Right atrium auricular region (tissue), 2 donors: ENCODE data around the gene MED12L. TPM values are rescaled to one million over a fixed set of nuclear protein-coding genes. Genes with fewer than 3 reads are reported as not detected.
A peak's percentile ranks its signal among the peaks of the same experiment; 100 is the strongest.

Experiments used
- DNase-seq: peaks from one replicate; pipeline ENCODE4 v3.0.0-alpha.2; 2019; ENCODE audit warnings: low spot score
- H3K27ac ChIP-seq, 2 donors: fragments of 200-600 bp; sonication (generic); 1 replicate in 1 of 2; 2 replicates in 1 of 2; pipeline ENCODE4 v1.5.1; 2016 to 2019
- H3K27me3 ChIP-seq, 2 donors: fragments of 200-600 bp; sonication (generic); one replicate each; pipeline versions ENCODE4 v1.5.1 to v1.6.0; 2017 to 2019
- H3K36me3 ChIP-seq: fragments of 200-600 bp; sonication (generic); one replicate; pipeline ENCODE4 v1.5.1; 2016
- H3K4me1 ChIP-seq, 2 donors: fragments of 200-600 bp; sonication (generic); one replicate each; pipeline versions ENCODE4 v1.5.1 to v1.6.0; 2017 to 2019
- H3K4me3 ChIP-seq, 2 donors: fragments of 200-600 bp; sonication (generic); 1 replicate in 1 of 2; 2 replicates in 1 of 2; pipeline ENCODE4 v1.5.1; 2017 to 2019; ENCODE audit warnings: mild to moderate bottlenecking in 1 of 2, moderate library complexity in 1 of 2
- H3K9me3 ChIP-seq, 2 donors: fragments of 200-600 bp; sonication (generic); one replicate each; pipeline ENCODE4 v1.5.1; 2019
- total RNA-seq, 2 donors: library from RNA; depleted of rRNA; stranded (reverse); fragments of >200 nt; gene quantifications; one replicate each; pipeline ENCODE4 v1.1.0, GENCODE V29; 2016
- TF ChIP-seq, protein P1 (sequence below), 2 donors: fragments of 200-600 bp; sonication (generic); IDR thresholded peaks; one replicate each; pipeline ENCODE4 v1.5.1; 2019; ENCODE audit warnings: antibody characterized with exemption in 2 of 2

Gene MED12L
- total RNA-seq, 2 donors from 2014 or later, result 0.07 to 0.35 TPM

DNA sequence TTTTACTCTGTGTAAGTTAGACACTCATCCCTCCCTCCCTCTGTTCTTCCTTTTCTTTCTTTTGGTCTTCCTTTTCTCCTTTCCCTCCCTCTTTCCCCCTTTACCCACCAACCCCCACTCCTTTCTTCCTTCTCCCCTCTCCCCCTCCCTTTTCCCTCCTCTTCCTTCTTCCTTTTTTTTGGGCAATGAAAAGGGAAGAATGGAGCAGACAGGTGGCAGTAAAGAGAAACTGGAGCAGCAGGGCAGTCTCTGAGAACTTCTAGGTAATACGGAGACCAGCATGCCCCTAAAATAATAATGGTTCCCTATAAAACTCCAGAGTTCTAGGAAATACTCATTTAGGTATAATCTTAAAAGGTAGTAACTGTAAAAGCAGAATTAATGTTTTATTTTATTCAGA, 129.0 kb downstream of the MED12L start:
- Histone ChIP-seq H3K27me3 (no peaks in the 10 kb centered on the region), H3K9me3 (no peaks in the 10 kb centered on the region), H3K36me3 (no peaks in the 10 kb centered on the region), H3K27ac (peak overlapping the region in 1 of 2 donors; percentile 6), H3K4me3 (no peak overlapping the region), H3K4me1 (peaks cover 0 to 24% of the 10 kb centered on the region in 2 donors)
- TF ChIP-seq, protein P1, sequence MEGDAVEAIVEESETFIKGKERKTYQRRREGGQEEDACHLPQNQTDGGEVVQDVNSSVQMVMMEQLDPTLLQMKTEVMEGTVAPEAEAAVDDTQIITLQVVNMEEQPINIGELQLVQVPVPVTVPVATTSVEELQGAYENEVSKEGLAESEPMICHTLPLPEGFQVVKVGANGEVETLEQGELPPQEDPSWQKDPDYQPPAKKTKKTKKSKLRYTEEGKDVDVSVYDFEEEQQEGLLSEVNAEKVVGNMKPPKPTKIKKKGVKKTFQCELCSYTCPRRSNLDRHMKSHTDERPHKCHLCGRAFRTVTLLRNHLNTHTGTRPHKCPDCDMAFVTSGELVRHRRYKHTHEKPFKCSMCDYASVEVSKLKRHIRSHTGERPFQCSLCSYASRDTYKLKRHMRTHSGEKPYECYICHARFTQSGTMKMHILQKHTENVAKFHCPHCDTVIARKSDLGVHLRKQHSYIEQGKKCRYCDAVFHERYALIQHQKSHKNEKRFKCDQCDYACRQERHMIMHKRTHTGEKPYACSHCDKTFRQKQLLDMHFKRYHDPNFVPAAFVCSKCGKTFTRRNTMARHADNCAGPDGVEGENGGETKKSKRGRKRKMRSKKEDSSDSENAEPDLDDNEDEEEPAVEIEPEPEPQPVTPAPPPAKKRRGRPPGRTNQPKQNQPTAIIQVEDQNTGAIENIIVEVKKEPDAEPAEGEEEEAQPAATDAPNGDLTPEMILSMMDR (IDR thresholded peaks at IDR 0.05), result no peak
- DNase-seq, result no peak

DNA sequence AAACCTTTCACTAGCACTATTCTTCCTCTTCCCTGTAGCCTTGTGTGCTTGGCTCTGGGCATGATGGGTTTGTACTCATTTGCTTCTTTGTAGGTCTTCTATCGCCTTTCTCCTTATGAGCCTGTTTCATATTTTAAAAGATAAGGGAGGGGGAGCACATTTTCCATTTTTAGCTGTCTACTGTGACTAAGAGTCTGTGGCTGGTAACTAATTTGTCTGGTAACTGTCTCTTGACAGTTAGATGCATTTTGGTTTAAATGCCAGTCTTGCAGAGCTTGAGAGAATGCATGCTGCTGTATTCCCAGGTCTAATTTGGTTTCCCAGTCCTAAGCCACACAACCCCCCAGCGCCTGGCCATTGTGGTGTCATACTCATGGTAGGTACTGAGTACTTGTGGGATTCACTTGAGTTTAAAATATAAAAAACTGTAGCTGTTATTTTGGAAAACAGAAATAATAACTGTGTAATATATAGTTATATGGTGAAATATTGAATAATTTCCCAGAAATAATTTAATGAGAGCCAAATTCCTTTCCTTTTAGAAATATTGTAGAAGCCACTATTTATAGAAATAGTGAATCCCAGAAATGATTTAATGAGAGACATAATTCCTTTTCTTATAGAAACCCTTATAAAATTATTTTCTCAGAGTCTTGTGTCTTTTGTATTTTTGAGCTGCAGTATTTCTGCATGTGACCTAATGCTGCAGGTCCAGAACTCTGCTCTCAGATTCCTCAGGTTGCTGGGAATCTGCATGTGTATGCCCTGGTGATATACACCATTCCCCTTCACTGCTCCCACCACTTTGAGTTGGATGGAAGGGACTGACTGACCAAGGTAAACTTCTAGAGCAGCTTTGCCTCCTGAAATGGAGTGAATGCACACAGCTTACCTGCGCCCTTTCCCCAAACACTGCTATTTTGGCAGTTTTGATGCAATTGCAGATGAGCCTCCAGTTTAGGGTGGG, 131.5 kb downstream of the MED12L start:
- no peaks in the 10 kb centered on the region for H3K36me3 ChIP-seq
- H3K27me3 ChIP-seq, result no peaks in the 10 kb centered on the region
- DNase-seq, result no peak
- peak overlapping the region in 1 of 2 donors; percentile 39 for H3K27ac ChIP-seq
- no peak overlapping the region for H3K4me3 ChIP-seq
- H3K9me3 ChIP-seq, result no peaks in the 10 kb centered on the region
- peaks cover 0 to 24% of the 10 kb centered on the region in 2 donors for H3K4me1 ChIP-seq
- TF ChIP-seq, protein P1 (IDR thresholded peaks at IDR 0.05), result no peak

DNA sequence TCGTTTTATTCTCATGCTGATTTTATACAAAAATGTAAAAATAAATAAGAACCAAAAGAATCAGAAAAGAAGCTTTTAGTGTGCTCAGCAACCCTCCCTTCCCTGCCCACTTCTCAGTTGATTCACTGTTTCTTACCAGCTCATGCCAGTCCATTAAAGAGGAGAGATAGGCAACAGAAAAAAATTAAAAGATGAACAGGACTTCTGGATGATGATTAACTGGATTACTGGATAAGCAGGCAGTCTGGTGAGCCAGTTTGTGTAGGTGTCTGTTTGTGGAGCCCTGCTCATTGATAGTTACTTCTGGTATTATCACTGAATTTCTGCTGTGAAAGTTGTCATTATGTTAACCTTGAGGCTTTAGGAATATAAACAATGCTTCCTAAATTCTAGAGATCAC, 132.7 kb downstream of the MED12L start:
- no peaks in the 10 kb centered on the region for H3K27me3 ChIP-seq
- DNase-seq, result no peak
- TF ChIP-seq, protein P1 (IDR thresholded peaks at IDR 0.05), result no peak
- no peak overlapping the region for H3K27ac ChIP-seq
- H3K36me3 ChIP-seq, result no peaks in the 10 kb centered on the region
- no peak overlapping the region for H3K4me3 ChIP-seq
- H3K9me3 ChIP-seq, result no peaks in the 10 kb centered on the region
- H3K4me1 ChIP-seq, result peaks cover 0 to 24% of the 10 kb centered on the region in 2 donors

DNA sequence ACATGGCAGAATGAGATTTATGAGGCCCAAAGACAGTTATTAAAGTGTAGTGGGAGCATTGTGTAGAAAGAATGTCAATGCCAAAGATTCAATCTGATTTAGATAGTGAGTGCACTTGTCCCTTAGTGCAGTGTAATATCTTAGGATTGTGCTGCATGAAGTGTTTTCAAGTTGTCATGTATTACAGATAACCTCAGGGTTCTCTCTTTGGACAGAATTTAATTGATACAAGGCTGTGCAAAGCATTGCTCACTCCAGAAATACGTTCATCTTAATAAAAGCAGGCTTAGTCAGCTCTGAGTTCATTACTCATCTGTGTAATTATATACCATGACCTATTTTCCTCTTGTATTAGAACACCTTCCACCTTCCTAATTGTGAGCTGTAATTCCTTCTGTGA, 133.6 kb downstream of the MED12L start:
- TF ChIP-seq, protein P1 (IDR thresholded peaks at IDR 0.05), result no peak
- DNase-seq, result no peak
- Histone ChIP-seq H3K27ac (no peak overlapping the region), H3K36me3 (no peaks in the 10 kb centered on the region), H3K27me3 (no peaks in the 10 kb centered on the region), H3K9me3 (no peaks in the 10 kb centered on the region), H3K4me3 (no peak overlapping the region), H3K4me1 (peaks cover 0 to 24% of the 10 kb centered on the region in 2 donors)

DNA sequence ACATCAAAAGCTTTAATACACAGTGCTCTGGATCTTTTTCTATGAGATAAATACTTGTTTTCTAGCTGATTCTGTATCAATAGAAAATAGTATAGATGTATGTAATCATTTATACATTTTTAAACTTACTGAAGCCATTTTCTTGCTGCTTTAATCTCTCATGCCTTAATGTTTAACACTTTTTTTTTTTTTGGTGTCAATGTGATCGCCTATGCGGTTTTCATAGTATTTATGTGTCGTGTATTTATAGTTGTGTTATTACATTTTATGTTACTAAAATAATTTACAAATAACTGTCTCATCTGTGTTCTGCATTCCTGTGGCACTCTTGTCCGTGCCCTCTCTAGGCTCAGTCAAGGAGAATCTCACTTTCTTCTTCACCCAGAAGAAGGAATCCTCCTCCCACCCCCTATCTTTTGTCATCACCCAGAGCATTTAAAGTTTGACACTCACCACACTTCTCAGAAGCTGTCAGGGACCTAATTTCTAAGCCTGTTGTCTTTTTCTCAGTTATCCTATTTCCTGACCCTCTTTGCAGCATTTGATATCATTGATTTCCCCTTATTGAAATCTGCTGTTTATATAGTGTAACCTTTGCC, 138.9 kb downstream of the MED12L start:
- Histone ChIP-seq H3K4me3 (no peak overlapping the region), H3K36me3 (no peaks in the 10 kb centered on the region), H3K9me3 (no peaks in the 10 kb centered on the region), H3K27me3 (no peaks in the 10 kb centered on the region), H3K4me1 (peaks cover 0 to 16% of the 10 kb centered on the region in 2 donors), H3K27ac (no peak overlapping the region)
- TF ChIP-seq, protein P1 (IDR thresholded peaks at IDR 0.05), result no peak
- DNase-seq, result no peak
